Limb (tissue), 2 donors: ENCODE measurements around the gene CDKL4.
"Not testable (repeated sequence)": the region's sequence is repeated elsewhere in the genome, so short reads cannot be mapped to it uniquely, and the experiment has no call there.

ENCODE experiments used
- DNase-seq, 2 donors: peaks; one replicate each; pipeline ENCODE4 v3.0.0-alpha.2; 2016; ENCODE audit errors: extremely low spot score in 2 of 2

Gene CDKL4

GRCh38 chr2:39232141-39232540 is 11.6 kb downstream of the CDKL4 start:
- DNase-seq, result no peak

- peak in 1 of 2 donors; percentile 40 for DNase-seq
Measured at GRCh38 chr2:39228413-39229209, 15.2 kb downstream of the CDKL4 start.

GRCh38 chr2:39227628-39228412 is 15.9 kb downstream of the CDKL4 start:
- DNase-seq, result peak; percentile 84

- DNase-seq, result no peak
Measured at GRCh38 chr2:39225567-39225966, 18.2 kb downstream of the CDKL4 start.

GRCh38 chr2:39223909-39224308 is 19.9 kb downstream of the CDKL4 start:
- DNase-seq, result no peak

- DNase-seq, result no peak
Measured at GRCh38 chr2:39221459-39221858, 22.3 kb downstream of the CDKL4 start.

- no peak for DNase-seq
Measured at GRCh38 chr2:39220136-39220535, 23.6 kb downstream of the CDKL4 start.

- DNase-seq, result no peak
Measured at GRCh38 chr2:39218391-39218790, 25.4 kb downstream of the CDKL4 start.

GRCh38 chr2:39217192-39217550 is 26.6 kb downstream of the CDKL4 start:
- DNase-seq, result no peak

GRCh38 chr2:39216346-39217191 is 27.2 kb downstream of the CDKL4 start:
- no peak for DNase-seq

- no peak for DNase-seq
Measured at GRCh38 chr2:39215545-39215944, 28.2 kb downstream of the CDKL4 start.

- DNase-seq, result no peak
Measured at GRCh38 chr2:39213015-39213414, 30.8 kb downstream of the CDKL4 start.

GRCh38 chr2:39210846-39211245 is 32.9 kb downstream of the CDKL4 start:
- DNase-seq, result no peak

- DNase-seq, result no peak
Measured at GRCh38 chr2:39203382-39203781, 40.4 kb downstream of the CDKL4 start.

GRCh38 chr2:39202639-39203369 is 41.0 kb downstream of the CDKL4 start:
- no peak for DNase-seq

GRCh38 chr2:39197003-39197402 is 46.8 kb downstream of the CDKL4 start:
- not testable (repeated sequence) for DNase-seq

- no peak for DNase-seq
Measured at GRCh38 chr2:39194686-39195085, 49.1 kb downstream of the CDKL4 start.

- no peak for DNase-seq
Measured at GRCh38 chr2:39188960-39189494, 54.7 kb downstream of the CDKL4 start.

GRCh38 chr2:39183673-39184072 is 60.1 kb downstream of the CDKL4 start:
- no peak for DNase-seq

GRCh38 chr2:39181297-39181696 is 62.5 kb downstream of the CDKL4 start:
- no peak for DNase-seq
